Loucy (cell line): ENCODE results near the gene PTBP1.

Experiments used
- H2AFZ ChIP-seq: fragments of 200-600 bp; sonication (generic); 2 replicates; pipeline ENCODE4 v1.6.0; 2016; ENCODE audit warnings: antibody characterized with exemption, mild to moderate bottlenecking, low read length, moderate library complexity
- H3F3A ChIP-seq: fragments of 200-600 bp; 2 replicates; pipeline ENCODE4 v1.6.0; 2016; ENCODE audit warnings: antibody characterized with exemption, low read depth, mild to moderate bottlenecking
- H3K27me3 ChIP-seq: fragments of 200-600 bp; sonication (generic); 2 replicates; pipeline ENCODE4 v1.6.1; 2014; ENCODE audit warnings: low read length, mild to moderate bottlenecking; ENCODE audit not compliant: insufficient read depth, poor library complexity, severe bottlenecking
- H3K36me3 ChIP-seq: fragments of 200-600 bp; sonication (generic); 2 replicates; pipeline ENCODE4 v1.6.1; 2016; ENCODE audit warnings: low read length; ENCODE audit not compliant: insufficient read depth
- H3K4me1 ChIP-seq: fragments of 200-600 bp; sonication (generic); 2 replicates; pipeline ENCODE4 v1.5.1; 2014; ENCODE audit warnings: low read length, mild to moderate bottlenecking; ENCODE audit not compliant: insufficient read depth, poor library complexity, severe bottlenecking
- H3K4me2 ChIP-seq: fragments of 200-600 bp; sonication (generic); 2 replicates; pipeline ENCODE4 v1.6.0; 2014; ENCODE audit warnings: antibody characterized with exemption, low read length, low read depth, mild to moderate bottlenecking; ENCODE audit not compliant: poor library complexity, severe bottlenecking
- H3K4me3 ChIP-seq: fragments of 200-600 bp; sonication (generic); 2 replicates; pipeline ENCODE4 v1.5.1; 2014; ENCODE audit warnings: low read length, mild to moderate bottlenecking, mixed read lengths; ENCODE audit not compliant: poor library complexity, severe bottlenecking
- H3K79me2 ChIP-seq: fragments of 200-600 bp; sonication (generic); 2 replicates; pipeline ENCODE4 v1.6.1; 2014; ENCODE audit warnings: low read length; ENCODE audit not compliant: insufficient read depth
- H3K9ac ChIP-seq: fragments of 200-600 bp; sonication (generic); 2 replicates; pipeline ENCODE4 v1.6.0; 2014; ENCODE audit warnings: mild to moderate bottlenecking, low read depth, low read length, moderate library complexity; ENCODE audit not compliant: poor library complexity, severe bottlenecking
- H3K9me2 ChIP-seq: fragments of 200-600 bp; sonication (generic); replicated peaks from 2 replicates; pipeline ENCODE4 v1.6.1; 2016; ENCODE audit warnings: low read depth, low read length, mixed read lengths
- H3K9me3 ChIP-seq: fragments of 200-600 bp; sonication (generic); 2 replicates; pipeline ENCODE4 v1.6.1; 2014; ENCODE audit warnings: mild to moderate bottlenecking, antibody characterized with exemption, low read length, low read depth; ENCODE audit not compliant: insufficient read depth
- H4K20me1 ChIP-seq: fragments of 200-600 bp; sonication (generic); 2 replicates; pipeline ENCODE4 v1.6.0; 2014; ENCODE audit warnings: antibody characterized with exemption, low read length, mild to moderate bottlenecking; ENCODE audit not compliant: insufficient read depth, poor library complexity, severe bottlenecking
- EZH2phosphoT487 ChIP-seq: fragments of 200-600 bp; IDR thresholded peaks from 2 replicates; pipeline ENCODE4 v1.6.1; 2018; ENCODE audit warnings: antibody characterized with exemption, mild to moderate bottlenecking, moderate library complexity, borderline replicate concordance
- TF ChIP-seq, protein P1 (sequence below): fragments of 200-600 bp; sonication (generic); conservative IDR thresholded peaks from 2 replicates; pipeline ENCODE4 v1.5.1; 2014; ENCODE audit warnings: mild to moderate bottlenecking, antibody characterized with exemption, low read length

Gene PTBP1

DNA sequence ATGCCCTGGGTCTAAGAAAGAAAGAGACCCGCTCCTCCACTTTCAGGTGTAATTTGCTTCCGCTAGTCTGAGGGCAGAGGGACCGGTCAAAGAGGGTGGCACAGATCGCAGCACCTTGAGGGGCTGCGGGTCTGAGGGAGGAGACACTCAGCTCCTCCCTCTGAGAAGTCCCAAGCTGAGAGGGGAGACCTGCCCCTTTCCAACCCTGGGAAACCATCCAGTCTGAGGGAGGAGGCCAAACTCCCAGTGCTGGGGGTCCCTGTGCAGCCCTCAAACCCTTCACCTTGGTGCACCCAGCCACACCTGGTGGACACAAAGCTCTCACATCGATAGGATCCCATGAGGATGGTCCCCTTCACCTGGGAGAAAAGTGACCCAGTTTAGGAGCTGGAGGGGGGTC, 33.4 kb upstream of the PTBP1 start:
- no peak overlapping the region for H3K4me2 ChIP-seq
- H4K20me1 ChIP-seq: no peaks in the 10 kb centered on the region
- H3K9me2 ChIP-seq: no peaks in the 10 kb centered on the region
- H2AFZ ChIP-seq: no peak overlapping the region
- H3F3A ChIP-seq: no peaks in the 10 kb centered on the region
- no peak overlapping the region for H3K4me3 ChIP-seq
- H3K79me2 ChIP-seq: no peaks in the 10 kb centered on the region
- no peaks in the 10 kb centered on the region for H3K9me3 ChIP-seq
- TF ChIP-seq EZH2phosphoT487: no peak
- TF ChIP-seq, protein P1, sequence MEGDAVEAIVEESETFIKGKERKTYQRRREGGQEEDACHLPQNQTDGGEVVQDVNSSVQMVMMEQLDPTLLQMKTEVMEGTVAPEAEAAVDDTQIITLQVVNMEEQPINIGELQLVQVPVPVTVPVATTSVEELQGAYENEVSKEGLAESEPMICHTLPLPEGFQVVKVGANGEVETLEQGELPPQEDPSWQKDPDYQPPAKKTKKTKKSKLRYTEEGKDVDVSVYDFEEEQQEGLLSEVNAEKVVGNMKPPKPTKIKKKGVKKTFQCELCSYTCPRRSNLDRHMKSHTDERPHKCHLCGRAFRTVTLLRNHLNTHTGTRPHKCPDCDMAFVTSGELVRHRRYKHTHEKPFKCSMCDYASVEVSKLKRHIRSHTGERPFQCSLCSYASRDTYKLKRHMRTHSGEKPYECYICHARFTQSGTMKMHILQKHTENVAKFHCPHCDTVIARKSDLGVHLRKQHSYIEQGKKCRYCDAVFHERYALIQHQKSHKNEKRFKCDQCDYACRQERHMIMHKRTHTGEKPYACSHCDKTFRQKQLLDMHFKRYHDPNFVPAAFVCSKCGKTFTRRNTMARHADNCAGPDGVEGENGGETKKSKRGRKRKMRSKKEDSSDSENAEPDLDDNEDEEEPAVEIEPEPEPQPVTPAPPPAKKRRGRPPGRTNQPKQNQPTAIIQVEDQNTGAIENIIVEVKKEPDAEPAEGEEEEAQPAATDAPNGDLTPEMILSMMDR: no peak
- H3K27me3 ChIP-seq: no peaks in the 10 kb centered on the region
- H3K4me1 ChIP-seq: no peaks in the 10 kb centered on the region
- no peak overlapping the region for H3K9ac ChIP-seq
- no peaks in the 10 kb centered on the region for H3K36me3 ChIP-seq

GRCh38 chr19:764301-764700, 33.0 kb upstream of the PTBP1 start:
- Histone ChIP-seq H3K4me1 (no peaks in the 10 kb centered on the region), H3K79me2 (no peaks in the 10 kb centered on the region), H3K9me2 (no peaks in the 10 kb centered on the region), H3K9ac (no peak overlapping the region), H3K27me3 (no peaks in the 10 kb centered on the region), H3K9me3 (no peaks in the 10 kb centered on the region), H3K36me3 (no peaks in the 10 kb centered on the region), H3K4me2 (no peak overlapping the region), H4K20me1 (no peaks in the 10 kb centered on the region), H3F3A (no peaks in the 10 kb centered on the region), H2AFZ (no peak overlapping the region), H3K4me3 (no peak overlapping the region)
- TF ChIP-seq, protein P1: no peak
- TF ChIP-seq EZH2phosphoT487: no peak

DNA sequence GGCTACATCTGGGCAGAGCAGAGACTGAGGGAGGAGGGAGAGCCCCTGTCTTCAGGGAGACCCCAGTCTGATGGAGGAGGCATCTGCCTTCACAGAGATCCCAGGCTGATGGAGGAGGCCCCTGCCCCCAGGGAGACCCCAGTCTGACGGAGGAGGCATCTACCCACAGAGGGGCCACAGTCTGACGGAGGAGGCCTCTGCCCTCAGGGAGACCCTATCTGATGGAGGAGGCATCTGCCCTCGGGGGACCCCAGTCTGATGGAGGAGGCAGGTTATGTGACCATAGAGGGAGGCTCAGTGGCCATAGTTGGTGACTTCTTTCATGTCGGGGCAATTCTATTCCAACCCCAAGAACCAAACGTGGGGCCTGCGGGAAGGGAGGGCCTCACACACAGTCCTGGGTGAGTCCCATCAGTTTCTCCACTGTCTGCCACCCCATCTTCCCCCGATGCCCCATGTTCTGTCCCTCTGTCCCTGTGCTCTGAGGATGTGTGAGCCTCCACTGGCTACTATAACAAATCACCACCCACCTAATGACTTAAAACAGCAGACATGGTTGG, 32.0 kb upstream of the PTBP1 start:
- Histone ChIP-seq H3K4me1 (no peaks in the 10 kb centered on the region), H4K20me1 (no peaks in the 10 kb centered on the region), H3K9me2 (no peaks in the 10 kb centered on the region), H3K4me3 (no peak overlapping the region), H3K9me3 (no peaks in the 10 kb centered on the region), H3K36me3 (no peaks in the 10 kb centered on the region), H3F3A (no peaks in the 10 kb centered on the region), H2AFZ (no peak overlapping the region), H3K4me2 (no peak overlapping the region), H3K27me3 (no peaks in the 10 kb centered on the region), H3K9ac (no peak overlapping the region), H3K79me2 (no peaks in the 10 kb centered on the region)
- TF ChIP-seq, protein P1: no peak
- no peak for TF ChIP-seq EZH2phosphoT487
